Measurements from ENCODE around the gene CKMT2. TPM values are rescaled to one million over a fixed set of nuclear protein-coding genes. Genes with fewer than 3 reads are reported as not detected.

Gene CKMT2
- total and polyA plus RNA-seq, 2 of the 8 experiments (the other 6 are each of a cell fraction or from before 2014, with no cell fraction given) = 2.4 to 5.0 TPM

DNA sequence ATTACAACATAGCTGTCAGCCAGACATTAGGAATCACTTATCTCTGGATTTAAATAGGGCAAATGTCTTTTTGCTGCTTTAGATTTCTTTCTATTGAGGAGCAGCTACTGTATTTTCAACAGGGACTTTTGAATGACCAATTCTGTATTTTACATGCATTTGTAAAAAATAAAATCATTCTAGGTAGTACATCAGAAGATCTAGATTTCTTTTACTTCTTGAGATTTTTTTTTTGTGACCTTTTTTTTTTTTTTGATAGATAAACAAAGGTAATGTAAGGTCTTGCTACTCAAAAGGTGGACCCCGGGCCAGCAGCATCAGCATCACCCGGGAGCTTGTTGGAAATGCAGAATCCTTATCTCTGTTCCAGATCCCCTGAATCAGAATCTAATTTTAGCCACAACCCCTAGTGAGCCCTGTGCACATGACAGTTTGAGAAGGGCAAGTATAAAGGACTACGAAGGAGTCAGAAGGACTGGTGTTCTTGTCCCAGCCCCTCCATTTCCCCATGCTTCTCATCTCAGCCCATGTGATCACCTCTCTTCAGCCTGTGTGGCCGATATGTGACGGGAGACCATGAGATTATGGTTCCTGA lies 37.7 kb upstream of the CKMT2 start:
- Histone ChIP-seq H4K20me1 (replicated peaks in 1 of 2; ENCODE audit: control insufficient read depth in 1 of 2, insufficient read depth in 2 of 2, low read length in 2 of 2) (no peaks in the 10 kb centered on the region), H3K27ac (ENCODE audit: low read depth, low read length) (no peak overlapping the region), H3K23me2 (ENCODE audit: low read depth, low read length) (no peaks in the 10 kb centered on the region), H3K79me2 (ENCODE audit: control insufficient read depth in 1 of 2, insufficient read depth in 2 of 2, low read length in 2 of 2) (no peaks in the 10 kb centered on the region), H3K4me2 (ENCODE audit: insufficient read depth in 1 of 2, low read depth in 2 of 2, low read length in 2 of 2) (no peak overlapping the region), H4K91ac (replicated peaks; ENCODE audit: insufficient read length, low read length) (no peak overlapping the region), H2BK15ac (ENCODE audit: low read length) (no peak overlapping the region), H3K27me3 (replicated peaks in 1 of 4; ENCODE audit: control insufficient read depth in 3 of 4, extremely low read depth in 1 of 4, insufficient read depth in 3 of 4, low read length in 3 of 4) (no peaks in the 10 kb centered on the region; a peak in 1 of 7 replicates), H3K56ac (replicated peaks; ENCODE audit: insufficient read length, low read depth, low read length) (no peak overlapping the region), H2BK120ac (replicated peaks; ENCODE audit: low read depth, low read length) (no peak overlapping the region), H3K23ac (ENCODE audit: insufficient read length) (no peak overlapping the region), H4K5ac (ENCODE audit: insufficient read length, low read depth, low read length) (no peak overlapping the region), H3K18ac (ENCODE audit: extremely low read depth, low read length) (no peak overlapping the region), H3K4ac (replicated peaks; ENCODE audit: insufficient read length, low read depth, low read length) (no peak overlapping the region), H3K4me3 (ENCODE audit: extremely low read depth in 1 of 4, insufficient read depth in 2 of 4, low read depth in 3 of 4, low read length in 4 of 4) (no peak overlapping the region), H3K4me1 (replicated peaks in 1 of 4; ENCODE audit: control insufficient read depth in 3 of 4, insufficient read depth in 4 of 4, low read length in 3 of 4) (peaks cover 0 to 3% (median 0%) of the 10 kb centered on the region in 4 experiments; a peak in 1 of 7 replicates), H2BK12ac (ENCODE audit: low read depth, low read length) (no peak overlapping the region), H3K36me3 (ENCODE audit: control insufficient read depth in 2 of 4, insufficient read depth in 4 of 4, low read length in 3 of 4) (no peaks in the 10 kb centered on the region), H2BK20ac (ENCODE audit: low read length) (no peak overlapping the region), H3K9ac (replicated peaks in 1 of 4; ENCODE audit: extremely low read depth in 1 of 4, low read depth in 3 of 4, low read length in 3 of 4) (no peak overlapping the region), H4K8ac (ENCODE audit: extremely low read depth, insufficient read depth, low read length) (no peak overlapping the region), H3K9me3 (ENCODE audit: insufficient read depth in 2 of 2, low read depth in 1 of 2, low read length in 1 of 2) (no peaks in the 10 kb centered on the region), H2BK5ac (ENCODE audit: low read depth, low read length) (no peak overlapping the region), H2AFZ (ENCODE audit: low read length) (no peak overlapping the region), H3K14ac (ENCODE audit: insufficient read length) (no peak overlapping the region), H2AK5ac (ENCODE audit: low read depth, low read length) (no peak overlapping the region), H3K79me1 (ENCODE audit: low read depth, low read length) (no peaks in the 10 kb centered on the region)
- 92% methylated on average over 4 of the region's 5 CpGs; no CpG with 5 or more reads in 1 of the 2 experiments for WGBS, 2 experiments (ENCODE audit: extremely low coverage in 1 of 2, insufficient coverage in 1 of 2, insufficient read length in 1 of 2, insufficient replicate concordance in 2 of 2, low coverage in 1 of 2, low lambda C conversion rate in 2 of 2, missing lambda C conversion rate in 1 of 2)
- FAIRE-seq = no peak
- POLR2A ChIA-PET (ENCODE audit: partially characterized antibody) = no interaction called here
- CTCF ChIA-PET (ENCODE audit: partially characterized antibody) = interaction anchor here (0.6 to 6.2 kb wide), 33 partner anchors 9 to 549 kb away, joined by 3 to 64 read pairs (median 3); no protein-coding TSS in a partner anchor
- TF ChIP-seq TAF1 (IDR thresholded peaks at IDR 0.05; ENCODE audit: low read depth, low read length) = no peak
- TF ChIP-seq KDM5A (IDR thresholded peaks at IDR 0.05; ENCODE audit: low read length) = no peak
- TF ChIP-seq ATF2 (IDR thresholded peaks at IDR 0.05; ENCODE audit: low read length) = no peak
- TF ChIP-seq GABPA (IDR thresholded peaks at IDR 0.05; ENCODE audit: borderline replicate concordance, insufficient read depth, low read length) = no peak
- no peak for TF ChIP-seq JUN (IDR thresholded peaks at IDR 0.05; ENCODE audit: low read depth, low read length)
- no peak for TF ChIP-seq BACH1 (IDR thresholded peaks at IDR 0.05; ENCODE audit: low read length)
- DNase-seq (ENCODE audit: low read depth in 1 of 2, low spot score in 2 of 2) = no peak

All from H1 (cell line).